Measurements from ENCODE around the gene HOXA5.

HOXA5 gene

GRCh38 chr7:27143023-27143949 is at the start of gene HOXA5:
Gene HOXA5, minus strand, starts transcription at chr7:27143681. Its CDS starts 74 bp downstream, at chr7:27143607.
- DNase-seq, result peak; percentile 99

GRCh38 chr7:27192546-27193334 is 49.3 kb upstream of the HOXA5 start:
- peak; percentile 18 for DNase-seq

GRCh38 chr7:27191833-27192545 is 48.5 kb upstream of the HOXA5 start:
- peak; percentile 32 for DNase-seq

GRCh38 chr7:27191161-27191731 is 47.8 kb upstream of the HOXA5 start:
- no peak for DNase-seq

GRCh38 chr7:27189997-27190748 is 46.7 kb upstream of the HOXA5 start:
- DNase-seq, result no peak

GRCh38 chr7:27189295-27189996 is 46.0 kb upstream of the HOXA5 start:
- peak; percentile 42 for DNase-seq

GRCh38 chr7:27188386-27189294 is 45.2 kb upstream of the HOXA5 start:
- peak; percentile 60 for DNase-seq

- peak; percentile 28 for DNase-seq
Observed at GRCh38 chr7:27187475-27188385, 44.2 kb upstream of the HOXA5 start.

- peak; percentile 34 for DNase-seq
Observed at GRCh38 chr7:27186668-27187474, 43.4 kb upstream of the HOXA5 start.

GRCh38 chr7:27185854-27186667 is 42.6 kb upstream of the HOXA5 start:
- peak; percentile 36 for DNase-seq

- peak; percentile 98 for DNase-seq
Observed at GRCh38 chr7:27185013-27185853, 41.8 kb upstream of the HOXA5 start, which contains the start of gene HOXA11. Gene HOXA11, minus strand, starts transcription at chr7:27185232. Its CDS starts 88 bp downstream, at chr7:27185144.

- peak; percentile 62 for DNase-seq
Observed at GRCh38 chr7:27184337-27185012, 41.0 kb upstream of the HOXA5 start.

GRCh38 chr7:27183682-27184336 is 40.3 kb upstream of the HOXA5 start:
- DNase-seq, result peak; percentile 40

GRCh38 chr7:27182861-27183681 is 39.6 kb upstream of the HOXA5 start:
- DNase-seq, result peak; percentile 43

Measured in HCEC 1CT (cell line).